ENCODE data around the gene PSME2.
A peak's percentile ranks its signal among the peaks of the same experiment; 100 is the strongest.

The PSME2 gene

GRCh38 chr14:24179294-24179960 is 33.0 kb upstream of the PSME2 start:
- DNase-seq (ENCODE audit: low spot score): no peak

- no peak for DNase-seq (ENCODE audit: low spot score)
These were observed 32.2 kb upstream of the PSME2 start for GRCh38 chr14:24178399-24179178.

- DNase-seq (ENCODE audit: low spot score): no peak
These were observed 31.5 kb upstream of the PSME2 start for GRCh38 chr14:24177891-24178290.

- DNase-seq (ENCODE audit: low spot score): no peak
These were observed 30.8 kb upstream of the PSME2 start for GRCh38 chr14:24177041-24177825.

DNA sequence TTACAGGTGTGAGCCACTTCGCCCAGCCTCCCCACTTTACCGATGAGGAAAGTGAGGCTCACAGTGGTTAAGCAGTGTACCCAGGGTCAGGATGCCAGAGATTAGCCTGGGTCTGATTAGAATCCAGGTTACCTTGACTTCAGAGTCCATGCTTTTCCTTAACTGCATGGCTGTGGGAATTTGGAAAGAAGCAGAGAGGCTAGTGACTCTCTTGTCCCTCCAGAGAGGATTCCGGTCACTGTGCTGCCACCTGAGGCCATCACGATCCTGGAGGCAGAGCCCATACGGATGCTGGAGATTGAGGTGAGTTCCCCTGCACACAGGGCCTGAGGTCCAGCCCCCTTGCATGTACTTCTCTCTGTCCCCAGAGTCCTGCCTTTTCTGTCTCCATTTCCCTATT is 30.2 kb upstream of the PSME2 start:
- DNase-seq (ENCODE audit: low spot score): no peak

DNA sequence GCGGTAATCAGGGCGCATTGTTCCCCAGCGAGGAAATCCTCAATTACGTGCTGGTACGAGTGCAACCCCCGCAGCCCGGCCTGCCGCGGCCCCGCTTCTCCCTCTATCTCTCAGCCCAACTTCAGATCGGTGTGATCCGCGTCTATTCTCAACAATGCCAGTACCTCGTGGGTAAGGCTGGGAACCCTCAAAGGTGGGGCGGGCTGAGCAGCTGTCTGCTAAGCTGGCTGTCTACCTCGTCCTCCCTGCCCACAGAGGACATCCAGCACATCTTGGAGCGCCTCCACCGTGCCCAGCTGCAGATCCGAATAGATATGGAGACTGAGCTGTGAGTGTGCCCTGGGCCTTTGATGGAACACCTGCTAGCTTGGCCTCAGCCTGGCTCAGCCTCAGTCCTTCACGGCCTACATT is 26.5 kb upstream of the PSME2 start:
- no peak for DNase-seq (ENCODE audit: low spot score)

DNA sequence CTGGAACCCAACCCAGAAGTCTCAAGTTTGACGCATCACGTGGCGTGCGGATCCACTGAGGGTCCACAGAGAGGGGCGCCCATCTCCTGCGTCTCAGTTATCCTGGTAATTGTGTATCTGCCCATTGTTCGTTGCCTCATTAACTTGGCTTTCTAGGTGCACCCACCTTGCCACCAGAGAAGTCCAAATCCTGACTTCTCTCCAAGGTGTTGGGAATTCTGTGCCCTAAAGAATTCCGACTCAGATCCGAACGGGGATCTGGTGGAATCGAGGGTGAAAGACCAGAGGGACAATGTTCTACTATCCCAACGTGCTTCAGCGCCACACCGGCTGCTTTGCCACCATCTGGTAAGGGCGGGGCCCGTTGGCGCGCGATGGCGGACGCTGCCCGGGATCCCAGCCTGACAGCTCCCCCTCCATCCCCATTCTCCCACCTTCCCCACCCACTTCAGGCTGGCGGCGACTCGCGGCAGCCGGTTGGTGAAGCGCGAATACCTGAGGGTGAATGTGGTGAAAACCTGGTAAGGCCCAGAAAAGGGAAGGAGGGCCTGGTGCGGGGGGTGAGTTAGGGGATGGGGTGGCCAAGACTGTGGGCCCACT is 26.0 kb upstream of the PSME2 start:
- no peak for DNase-seq (ENCODE audit: low spot score)

DNA sequence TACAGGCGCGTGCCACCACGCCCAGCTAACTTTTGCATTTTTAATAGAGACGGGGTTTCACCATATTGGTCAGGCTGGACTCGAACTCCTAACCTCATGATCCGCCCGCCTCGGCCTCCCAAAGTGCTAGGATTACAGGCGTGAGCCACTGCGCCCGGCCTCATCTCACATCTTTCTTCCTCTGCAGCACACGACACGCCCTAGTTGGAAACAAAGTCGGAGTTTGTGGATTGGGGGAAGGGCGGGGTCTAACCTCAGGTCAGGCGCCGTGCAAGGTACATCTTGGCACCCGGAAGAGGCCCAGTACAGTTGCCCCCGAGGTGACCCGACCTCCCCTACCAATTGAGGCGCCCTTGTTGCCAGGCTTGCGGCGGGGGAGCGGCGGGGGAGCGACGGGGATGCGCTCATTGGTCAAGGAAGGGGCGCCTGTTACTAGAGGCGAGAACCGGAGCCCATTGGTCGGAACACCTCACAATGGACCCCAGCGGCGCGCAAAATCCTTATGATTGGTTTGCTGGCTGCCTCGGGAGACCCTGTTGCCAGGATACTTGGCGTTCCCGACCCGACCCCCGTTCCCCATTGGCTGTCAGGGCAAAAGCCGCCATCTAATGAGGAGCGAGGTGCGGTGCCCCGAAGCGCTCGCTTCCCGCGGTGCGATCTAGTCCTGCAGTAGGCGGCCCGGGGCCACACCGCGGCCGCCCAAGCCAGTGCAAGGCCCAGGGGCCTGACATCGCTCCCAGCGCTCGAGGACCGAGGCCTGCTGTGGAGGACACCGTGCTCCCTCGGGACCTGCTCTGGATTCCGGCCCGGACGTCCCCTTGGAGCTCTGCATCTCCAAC is 25.2 kb upstream of the PSME2 start, which contains the start of gene REC8:
TSS of gene REC8 (plus strand) at position 659 of the 839 bp plus-strand sequence. CDS start 473 bp downstream, outside the sequence.
- DNase-seq (ENCODE audit: low spot score): no peak

GRCh38 chr14:24167469-24168114 is 21.2 kb upstream of the PSME2 start:
- DNase-seq (ENCODE audit: low spot score): no peak

DNA sequence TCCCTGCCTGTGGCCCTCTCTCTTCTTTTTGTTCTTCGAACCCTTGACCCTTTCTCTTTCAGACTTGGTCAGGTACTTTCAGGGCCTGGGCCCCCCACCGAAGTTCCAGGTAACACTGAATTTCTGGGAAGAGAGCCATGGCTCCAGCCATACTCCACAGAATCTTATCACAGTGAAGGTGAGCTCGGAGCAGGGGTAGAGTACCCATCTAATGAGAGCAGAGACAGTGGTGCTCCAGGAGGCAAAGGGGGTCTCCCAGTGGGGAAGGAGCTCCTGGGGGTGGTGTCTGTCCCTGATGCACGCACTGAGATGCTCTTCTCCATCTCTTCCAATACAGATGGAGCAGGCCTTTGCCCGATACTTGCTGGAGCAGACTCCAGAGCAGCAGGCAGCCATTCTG is 19.4 kb upstream of the PSME2 start:
- DNase-seq (ENCODE audit: low spot score): no peak

DNA sequence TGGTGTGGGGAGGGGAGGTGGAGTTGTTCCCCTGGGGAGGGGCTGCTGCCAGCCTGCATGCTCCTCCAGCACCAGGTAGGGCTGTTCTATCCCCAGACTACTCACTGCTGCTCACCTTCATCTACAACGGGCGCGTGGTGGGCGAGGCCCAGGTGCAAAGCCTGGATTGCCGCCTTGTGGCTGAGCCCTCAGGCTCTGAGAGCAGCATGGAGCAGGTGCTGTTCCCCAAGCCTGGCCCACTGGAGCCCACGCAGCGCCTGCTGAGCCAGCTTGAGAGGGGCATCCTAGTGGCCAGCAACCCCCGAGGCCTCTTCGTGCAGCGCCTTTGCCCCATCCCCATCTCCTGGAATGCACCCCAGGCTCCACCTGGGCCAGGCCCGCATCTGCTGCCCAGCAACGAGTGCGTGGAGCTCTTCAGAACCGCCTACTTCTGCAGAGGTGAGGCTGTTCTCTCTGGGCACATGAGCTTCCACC is 18.1 kb upstream of the PSME2 start:
- no peak for DNase-seq (ENCODE audit: low spot score)

- no peak for DNase-seq (ENCODE audit: low spot score)
These were observed 15.7 kb upstream of the PSME2 start for GRCh38 chr14:24162093-24162492.

GRCh38 chr14:24160850-24161804 is 14.7 kb upstream of the PSME2 start, which contains the start of gene IRF9:
TSS of gene IRF9 (plus strand) at chr14:24161265. CDS start at chr14:24162145, 880 bp downstream.
- DNase-seq (ENCODE audit: low spot score): peak; percentile 97

DNA sequence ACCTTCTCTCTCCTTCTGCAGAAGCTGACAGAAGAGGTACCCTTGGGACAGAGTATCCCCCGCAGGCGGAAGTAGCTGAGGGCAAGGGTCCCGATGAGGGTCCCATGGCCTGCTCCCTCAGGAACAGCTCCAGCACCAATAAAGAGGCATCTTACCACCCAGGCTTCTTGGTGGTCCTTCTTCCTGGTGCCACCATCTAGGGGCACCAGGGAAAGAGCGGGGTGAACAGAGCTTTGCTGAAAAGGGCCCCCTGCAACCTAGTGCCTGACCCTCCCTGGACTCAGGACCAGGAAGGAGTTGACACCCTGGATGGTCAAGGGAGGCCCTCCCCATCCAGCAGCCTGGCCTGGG is 14.1 kb upstream of the PSME2 start:
- no peak for DNase-seq (ENCODE audit: low spot score)

- no peak for DNase-seq (ENCODE audit: low spot score)
These were observed 13.5 kb upstream of the PSME2 start for GRCh38 chr14:24159777-24160498.

DNA sequence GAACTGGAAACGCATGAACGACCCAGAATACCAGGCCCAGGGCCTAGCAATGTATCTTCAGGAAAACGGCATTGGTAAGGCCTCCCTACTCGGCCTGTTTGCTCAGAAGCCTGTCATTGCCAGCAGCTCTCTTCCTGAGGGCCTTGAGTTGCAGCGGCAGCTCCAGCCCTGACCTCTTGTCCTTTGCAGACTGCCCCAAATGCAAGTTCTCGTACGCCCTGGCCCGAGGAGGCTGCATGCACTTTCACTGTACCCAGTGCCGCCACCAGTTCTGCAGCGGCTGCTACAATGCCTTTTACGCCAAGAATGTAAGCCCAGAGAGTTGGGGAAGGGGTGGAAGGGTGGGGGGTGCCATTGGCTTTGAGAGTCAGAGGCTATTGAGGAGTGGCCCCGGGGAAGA is 10.9 kb upstream of the PSME2 start:
- no peak for DNase-seq (ENCODE audit: low spot score)

- no peak for DNase-seq (ENCODE audit: low spot score)
These were observed 10.4 kb upstream of the PSME2 start for GRCh38 chr14:24156840-24157239.

GRCh38 chr14:24155100-24155499 is 8.7 kb upstream of the PSME2 start:
- no peak for DNase-seq (ENCODE audit: low spot score)

Data from LoVo (cell line).